NOMO-1 treated with DMSO at 0.1 percent for 48 hours (cell line): ENCODE measurements around the gene SEC16A.
A peak's percentile ranks its signal among the peaks of the same experiment; 100 is the strongest.

Experiments used
- DNase-seq: peaks from one replicate; lab custom pipeline; 2025; ENCODE audit not compliant: unreplicated experiment; lab: John Stamatoyannopoulos, UW

Gene SEC16A

DNA sequence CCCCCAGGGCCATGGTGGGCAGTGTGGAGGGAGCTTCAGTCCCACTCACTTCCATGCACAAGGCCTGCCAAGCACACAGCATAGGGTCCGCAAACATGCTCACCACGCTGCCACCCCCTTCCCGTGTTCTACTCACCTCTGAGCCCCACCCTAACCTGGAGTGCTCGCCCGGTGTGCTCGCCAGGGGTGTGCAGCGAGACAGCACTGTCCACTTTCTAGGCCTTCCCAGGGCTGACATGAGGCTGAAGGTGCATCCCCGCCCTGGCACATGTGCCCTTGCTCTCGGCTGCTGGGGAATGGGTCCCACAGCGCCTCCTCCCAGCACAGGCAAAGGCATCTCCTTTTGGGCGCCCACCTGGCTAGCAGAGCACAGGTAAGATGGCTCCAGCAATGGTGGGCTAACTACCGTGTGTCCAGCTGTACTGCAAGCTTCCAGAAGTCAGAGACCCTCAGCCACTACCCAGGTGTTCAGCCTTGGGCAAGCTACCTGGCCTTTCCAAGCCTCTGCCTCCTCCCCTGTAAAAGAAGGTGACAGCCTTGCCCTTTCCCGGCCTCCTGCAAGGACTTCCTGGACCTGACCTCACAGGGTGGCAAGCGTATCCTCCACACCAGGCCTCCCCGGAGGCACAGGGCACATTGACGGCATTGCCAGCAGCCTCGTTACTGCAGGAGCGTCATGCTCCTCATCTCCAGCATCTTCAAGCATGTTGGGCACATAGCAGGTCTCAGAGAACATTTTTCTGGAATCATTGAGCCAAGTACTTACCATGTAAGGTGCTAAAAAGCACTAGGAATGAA lies 4.2 kb upstream of the SEC16A start:
- no peak for DNase-seq

GRCh38 chr9:136486131-136486530 lies 3.3 kb upstream of the SEC16A start:
- no peak for DNase-seq

GRCh38 chr9:136485049-136486045 lies 2.5 kb upstream of the SEC16A start:
- peak; percentile 81 for DNase-seq

DNA sequence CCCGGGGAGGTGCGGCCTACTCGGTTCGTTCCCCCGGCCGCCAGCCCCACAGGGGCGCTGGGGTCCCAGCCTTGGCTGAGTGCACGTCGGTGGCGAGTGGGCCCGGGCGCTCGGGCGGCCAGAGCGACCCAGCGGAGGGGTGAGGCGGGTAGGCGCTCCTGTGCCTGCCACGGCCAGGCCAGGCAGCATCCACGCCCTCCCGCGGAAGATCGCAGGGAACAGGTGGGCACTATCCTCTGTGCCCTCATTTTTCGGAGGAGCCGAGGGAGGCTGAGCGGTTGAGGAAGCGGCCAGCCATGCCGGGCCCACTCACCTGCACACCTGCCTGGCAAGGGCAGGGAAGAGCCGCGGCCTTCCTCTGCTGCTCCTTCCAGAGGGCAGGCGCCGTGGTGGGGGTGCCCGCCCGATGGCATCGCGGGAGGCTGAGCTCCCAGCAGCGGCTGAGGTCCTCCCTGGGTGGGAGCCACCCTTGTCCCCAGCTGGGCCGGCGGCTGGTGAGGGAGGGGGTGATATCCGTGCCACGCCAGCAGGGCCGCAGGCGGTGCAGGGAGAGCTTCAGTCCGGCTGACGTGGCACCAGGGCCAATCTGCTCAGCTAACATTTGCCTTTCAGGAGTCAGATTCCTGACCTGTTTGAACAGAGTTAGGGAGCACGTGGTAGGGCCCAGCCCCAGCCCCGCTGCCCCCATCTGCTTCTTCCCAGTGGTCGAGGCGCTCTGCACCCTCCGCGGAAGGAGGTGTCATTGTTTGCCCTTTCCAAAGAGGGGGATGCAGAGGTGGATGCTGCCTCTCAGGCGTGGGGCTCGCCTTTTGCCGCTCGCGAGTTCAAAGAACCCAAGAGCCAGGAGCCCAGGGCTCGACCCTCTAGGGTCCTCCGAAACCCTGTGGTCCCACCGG lies 1.6 kb upstream of the SEC16A start:
- DNase-seq, result no peak

- DNase-seq, result peak; percentile 88
These were observed 831 bp upstream of the SEC16A start for GRCh38 chr9:136483589-136484152.

DNA sequence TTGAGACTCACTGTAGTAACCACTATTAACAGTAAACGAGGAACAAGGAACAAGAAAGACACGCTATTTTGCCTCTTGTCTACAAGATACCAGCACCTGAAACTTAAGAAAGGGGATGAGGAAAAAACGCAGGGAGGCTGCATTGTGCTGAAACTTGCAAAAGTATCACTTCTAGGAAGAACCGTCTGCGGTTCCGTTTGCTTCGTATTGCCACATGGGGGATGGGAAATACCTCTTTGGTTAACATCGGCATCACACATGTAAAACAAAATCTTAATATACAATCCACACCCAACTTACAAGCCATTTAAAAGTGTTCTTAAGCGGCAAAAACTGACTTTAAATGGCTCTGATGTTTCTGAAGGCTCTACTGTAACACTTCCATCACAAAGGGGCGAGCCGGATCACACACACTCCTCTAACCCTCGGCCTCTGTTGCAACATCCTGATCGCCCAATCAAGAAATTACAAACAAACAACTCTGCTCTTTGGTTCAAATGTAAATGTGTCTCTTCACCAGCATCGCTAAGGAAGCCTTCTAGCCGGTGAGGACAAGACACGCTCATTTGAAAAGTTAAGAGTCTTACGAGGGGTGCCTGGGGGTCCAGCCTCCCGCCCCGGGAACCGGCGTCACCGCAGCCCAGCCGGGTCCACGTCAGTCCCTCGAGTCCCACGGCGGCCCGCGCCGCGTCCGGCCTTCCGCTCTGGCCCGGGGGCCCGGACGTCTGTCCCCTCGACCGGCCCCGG lies 621 bp downstream of the SEC16A start:
- DNase-seq, result peak; percentile 69

GRCh38 chr9:136481558-136481957 lies 1.3 kb downstream of the SEC16A start:
- DNase-seq, result peak; percentile 22

DNA sequence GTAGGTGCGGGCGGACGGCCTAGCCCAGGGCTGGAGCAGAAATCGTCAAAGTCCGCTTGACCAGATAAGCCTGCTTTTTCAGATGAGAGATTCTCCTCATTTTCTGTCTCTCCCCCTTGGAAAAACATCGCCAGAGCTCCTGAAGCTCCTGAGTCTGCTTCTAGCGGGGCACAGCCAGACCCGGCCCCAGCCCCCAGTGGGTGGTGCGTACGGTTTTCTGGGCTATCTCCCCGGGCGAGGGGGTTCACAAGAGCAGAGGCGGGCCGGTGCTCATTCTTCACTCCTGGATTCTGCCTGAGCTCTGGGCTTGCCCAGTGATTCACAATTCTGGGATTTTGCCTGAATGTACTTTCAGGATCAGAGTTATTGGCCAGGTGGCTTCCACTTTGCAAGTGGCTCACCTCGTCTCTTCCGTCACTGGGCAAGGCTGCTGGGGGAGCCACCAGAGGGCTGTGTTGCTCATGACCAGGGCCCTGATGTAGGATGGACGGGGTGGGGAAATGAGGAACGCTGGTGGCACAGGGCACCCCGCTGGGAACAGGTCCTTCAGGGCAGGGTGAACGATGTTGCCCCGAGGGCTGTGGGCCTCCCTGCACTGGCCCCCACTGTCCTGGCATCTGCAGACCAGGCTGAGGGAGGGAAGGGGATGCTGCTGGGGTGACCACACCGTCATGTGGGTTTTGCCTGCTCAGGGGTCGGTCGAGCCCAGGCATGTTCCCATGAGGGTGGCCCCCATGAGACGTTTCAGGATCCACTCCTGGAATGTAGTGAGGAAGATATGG lies 6.3 kb downstream of the SEC16A start:
- no peak for DNase-seq

DNA sequence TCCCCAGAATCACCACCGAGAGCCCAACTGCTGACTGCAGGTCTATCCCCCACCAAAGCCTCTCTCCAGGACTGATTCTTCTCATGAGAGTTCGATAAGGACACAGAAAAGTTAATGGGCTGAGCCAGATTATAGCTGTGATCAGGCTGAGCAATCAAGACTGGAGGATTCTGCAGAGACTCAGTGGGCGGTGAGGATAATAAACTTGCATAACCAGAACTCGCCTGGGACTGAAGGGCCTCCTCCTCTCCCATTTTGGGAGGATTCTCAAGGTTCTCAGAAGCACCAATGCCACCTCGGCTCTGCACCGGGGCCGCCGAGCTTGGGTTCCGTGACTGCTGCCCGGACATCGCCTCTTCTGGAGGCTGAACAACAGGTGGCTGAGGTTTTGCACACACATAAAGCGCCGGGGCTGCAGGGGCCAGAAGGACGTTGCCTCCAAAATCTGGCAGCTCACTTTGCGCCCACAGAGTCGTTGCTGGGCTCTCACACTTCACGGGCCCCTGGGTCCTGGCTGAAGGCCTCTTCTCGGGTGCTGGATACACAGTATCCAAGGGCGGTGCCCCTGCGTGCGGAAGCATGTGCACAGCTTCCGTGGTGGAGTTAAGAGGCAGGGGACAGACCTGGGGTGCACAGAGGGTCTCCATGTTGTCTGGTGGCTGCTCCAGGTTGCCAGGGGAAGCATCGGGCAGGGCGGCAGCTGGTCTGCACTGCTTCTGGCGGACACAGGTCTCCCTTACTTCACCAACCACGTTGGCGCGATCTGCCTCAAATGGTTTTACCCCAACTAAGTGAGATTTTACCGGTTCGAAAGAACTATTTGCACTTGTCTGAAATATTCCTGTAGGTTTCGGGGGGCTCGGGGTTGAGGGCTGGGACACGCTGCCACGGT lies 7.6 kb downstream of the SEC16A start:
- no peak for DNase-seq

GRCh38 chr9:136474021-136474640 lies 8.7 kb downstream of the SEC16A start:
- DNase-seq, result no peak

DNA sequence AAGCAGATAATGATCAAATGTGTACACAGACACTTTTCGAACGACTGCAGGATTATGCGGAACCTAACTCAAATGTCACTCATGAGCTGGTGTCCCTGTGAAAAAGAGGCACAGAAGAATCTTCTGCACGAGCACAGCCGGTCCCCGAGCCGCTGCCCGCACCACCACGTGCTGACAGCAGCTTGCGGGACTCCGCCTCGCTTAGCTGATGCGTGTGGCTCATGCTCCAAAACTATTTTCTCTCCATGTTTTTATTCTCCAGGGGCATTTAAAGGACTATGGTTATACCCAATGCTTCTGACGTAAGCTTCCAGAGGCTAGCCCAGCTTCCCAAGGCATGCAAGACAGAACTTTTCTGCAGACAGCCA lies 9.5 kb downstream of the SEC16A start:
- no peak for DNase-seq

DNA sequence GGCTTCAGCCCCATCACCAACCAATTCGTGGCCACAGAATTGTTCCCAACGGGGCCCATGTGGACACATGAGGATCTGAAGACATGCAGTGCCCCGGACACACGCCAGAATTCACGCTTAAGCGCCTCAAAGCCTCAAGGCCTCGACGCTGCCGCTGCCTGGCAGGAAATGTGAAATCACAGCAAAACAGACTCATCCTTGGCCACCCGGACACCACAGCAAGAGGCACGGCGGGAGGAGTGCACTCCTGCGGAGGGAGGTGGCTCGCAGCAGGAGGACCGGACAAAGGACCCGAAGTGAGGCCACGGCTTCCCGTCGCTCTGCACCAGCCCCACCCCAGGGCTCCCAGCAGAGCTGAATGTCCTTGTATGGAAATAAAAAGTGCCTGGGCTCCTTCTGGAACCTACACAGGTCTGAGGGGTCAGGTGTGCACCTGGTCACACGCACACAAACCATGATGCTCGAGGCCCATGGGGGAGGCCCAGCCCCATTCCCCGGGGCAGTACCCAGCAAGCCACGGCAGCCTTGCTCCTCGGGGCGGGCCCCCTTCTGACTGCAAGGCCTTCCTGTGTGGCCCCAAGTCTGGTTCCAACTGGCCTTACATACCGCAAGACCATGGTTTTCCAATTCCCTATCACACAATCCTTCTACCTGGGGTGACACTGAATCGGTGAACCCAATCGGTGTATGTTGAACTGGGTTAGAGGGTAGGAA lies 10.0 kb downstream of the SEC16A start:
- no peak for DNase-seq

DNA sequence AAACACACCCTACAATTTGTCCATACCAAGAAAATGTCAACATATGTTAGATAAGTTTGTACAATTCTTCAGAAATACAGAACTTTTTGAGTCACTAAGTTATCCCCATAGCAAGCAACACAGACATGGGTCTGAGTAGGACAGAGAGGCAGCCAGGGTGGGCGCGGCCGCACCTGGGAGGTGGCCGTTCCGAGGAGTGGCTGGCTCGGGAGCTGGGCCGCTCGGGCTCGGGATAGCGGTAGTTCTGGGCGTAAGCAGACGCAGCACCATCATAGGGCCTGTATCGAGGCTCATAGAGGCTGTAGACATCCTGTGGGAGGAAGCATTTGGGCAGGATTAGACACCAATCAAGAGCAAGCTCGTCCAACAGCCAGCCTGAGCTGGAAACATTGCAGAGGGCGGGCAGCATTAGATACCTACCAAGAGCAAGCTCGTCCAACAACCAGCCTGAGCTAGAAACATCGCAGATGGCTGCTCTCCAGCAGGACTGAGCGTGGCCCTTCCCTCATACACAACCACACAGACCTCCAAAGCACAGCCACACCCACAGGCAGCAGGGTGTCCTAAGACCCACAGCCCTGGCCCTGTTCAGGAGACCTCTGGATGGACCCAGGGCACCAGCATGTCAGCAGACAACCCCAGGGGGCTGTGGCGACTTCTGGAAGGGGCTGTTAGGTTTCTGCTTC lies 10.9 kb downstream of the SEC16A start:
- no peak for DNase-seq

- DNase-seq, result no peak
These were observed 11.9 kb downstream of the SEC16A start for GRCh38 chr9:136470792-136471469.

DNA sequence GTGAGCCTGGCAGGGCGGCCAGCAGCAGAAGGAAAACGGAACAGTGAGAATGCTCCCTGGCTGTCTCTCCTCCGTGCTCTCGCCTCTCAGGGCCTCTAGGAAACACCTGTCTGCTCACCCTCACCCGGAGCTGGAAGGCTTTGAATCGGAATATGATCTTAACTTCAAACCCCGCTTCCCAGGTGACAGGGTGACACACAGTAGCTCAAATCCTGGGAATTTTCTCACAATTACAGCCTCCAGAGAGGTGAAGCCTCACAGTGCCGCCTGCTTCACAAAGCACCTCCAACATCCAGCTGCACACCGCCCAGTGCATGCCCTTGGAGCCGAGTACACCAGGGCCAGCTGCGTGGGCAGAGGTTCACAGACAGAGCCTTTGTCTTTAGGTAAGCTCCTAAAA lies 12.5 kb downstream of the SEC16A start:
- DNase-seq, result no peak

DNA sequence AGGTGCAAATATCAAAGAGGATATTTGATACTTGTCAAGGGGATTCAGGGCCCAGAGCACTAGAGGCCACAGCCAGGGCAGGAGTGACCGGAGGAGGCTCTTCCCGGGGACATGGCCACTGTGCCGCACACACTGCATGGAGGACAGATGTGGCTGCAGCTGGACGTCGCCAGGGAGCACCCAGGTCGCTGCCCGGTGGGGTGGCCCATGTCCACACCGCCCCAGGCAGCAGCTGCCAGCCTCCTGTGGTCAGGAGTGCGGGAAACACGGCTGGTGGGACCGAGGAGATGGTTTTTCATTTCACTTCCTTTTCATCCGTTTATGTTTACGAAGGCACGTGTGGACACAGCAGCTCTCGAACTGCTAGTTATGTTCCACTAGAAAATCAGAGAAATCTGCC lies 15.1 kb downstream of the SEC16A start:
- no peak for DNase-seq
